T47D (cell line): ENCODE results near the gene ANKHD1.
A peak's percentile ranks its signal among the peaks of the same experiment; 100 is the strongest.

ENCODE experiments used
- DNase-seq, 2 experiments: peaks; one replicate each; pipeline versions ENCODE4 v3.0.0 to v3.0.0-alpha.2; 2011 to 2012; ENCODE audit warnings: low read depth in 1 of 2, low spot score in 1 of 2
- JUND ChIP-seq: IDR thresholded peaks from 2 replicates; pipeline ENCODE4 v1.6.1; 2012; ENCODE audit warnings: low read depth
- in situ Hi-C: cut with HindIII; loops from 2 replicates; pipeline ENCODE4 v1.10.0; 2016; ENCODE audit warnings: low sequenced_read_pairs, low pct_unique_long_range_greater_than_20kb

Gene ANKHD1

GRCh38 chr5:140388052-140388451 is 13.6 kb upstream of the ANKHD1 start:
- no peak for DNase-seq
- in situ Hi-C loops, result no loop called here
- TF ChIP-seq JUND, result no peak

- TF ChIP-seq JUND, result no peak
- peak in 1 of 2 experiments; percentile 52 for DNase-seq
- in situ Hi-C loops, result no loop called here
Measured at GRCh38 chr5:140391312-140391711, 10.3 kb upstream of the ANKHD1 start.

- DNase-seq, result peak in 1 of 2 experiments; percentile 70
- TF ChIP-seq JUND, result no peak
- in situ Hi-C loops, result no loop called here
Measured at GRCh38 chr5:140391732-140392131, 9.9 kb upstream of the ANKHD1 start.

- DNase-seq, result no peak
- in situ Hi-C loops, result no loop called here
- TF ChIP-seq JUND, result no peak
Measured at GRCh38 chr5:140393738-140394137, 7.9 kb upstream of the ANKHD1 start.

GRCh38 chr5:140398379-140398811 is 3.2 kb upstream of the ANKHD1 start:
- peak; percentile 10 to 65 for DNase-seq

GRCh38 chr5:140399979-140400729 is 1.5 kb upstream of the ANKHD1 start:
- in situ Hi-C loops, result no loop called here
- no peak for TF ChIP-seq JUND
- DNase-seq, result no peak

More at GRCh38 chr5:140398379-140398811, 3.2 kb upstream of the ANKHD1 start:
- TF ChIP-seq JUND, result no peak
- in situ Hi-C loops, result no loop called here

- in situ Hi-C loops, result no loop called here
- no peak for TF ChIP-seq JUND
- DNase-seq, result peak; percentile 98 to 100
Measured at GRCh38 chr5:140400730-140401361, 787 bp upstream of the ANKHD1 start.

GRCh38 chr5:140402258-140403074 is 833 bp downstream of the ANKHD1 start:
- in situ Hi-C loops, result no loop called here
- TF ChIP-seq JUND, result no peak
- peak in 1 of 2 experiments; percentile 67 for DNase-seq

GRCh38 chr5:140403613-140404012 is 2.0 kb downstream of the ANKHD1 start:
- TF ChIP-seq JUND, result no peak
- DNase-seq, result no peak
- in situ Hi-C loops, result no loop called here

GRCh38 chr5:140408750-140409241 is 7.2 kb downstream of the ANKHD1 start:
- in situ Hi-C loops, result no loop called here
- peak in 1 of 2 experiments; percentile 44 for DNase-seq
- TF ChIP-seq JUND, result no peak

- no peak for TF ChIP-seq JUND
- in situ Hi-C loops, result no loop called here
Measured at GRCh38 chr5:140413230-140413629, 11.6 kb downstream of the ANKHD1 start.

GRCh38 chr5:140417235-140417634 is 15.6 kb downstream of the ANKHD1 start:
- in situ Hi-C loops, result no loop called here
- DNase-seq, result no peak
- TF ChIP-seq JUND, result no peak

More at GRCh38 chr5:140413230-140413629, 11.6 kb downstream of the ANKHD1 start:
- DNase-seq, result no peak
